SJSA1 (cell line): Measurements from ENCODE around the gene SDK2. TPM values are rescaled to one million over a fixed set of nuclear protein-coding genes. Genes with fewer than 3 reads are reported as not detected.

ENCODE experiments used
- DNase-seq, 2 experiments: peaks; one replicate each; pipeline ENCODE4 v3.0.0-alpha.2; 2015 to 2020; ENCODE audit warnings: low spot score in 2 of 2, low read depth in 1 of 2
- H3K27ac ChIP-seq: fragments of 250-450 bp; sonication (Bioruptor Pico); 2 replicates; pipeline ENCODE4 v1.5.1; 2020; ENCODE audit warnings: mild to moderate bottlenecking, moderate library complexity
- H3K27me3 ChIP-seq: fragments of 250-450 bp; sonication (Bioruptor Pico); replicated peaks from 2 replicates; pipeline ENCODE4 v1.5.1; 2020; ENCODE audit warnings: mild to moderate bottlenecking, moderate library complexity
- H3K36me3 ChIP-seq: fragments of 250-450 bp; sonication (Bioruptor Pico); 2 replicates; pipeline ENCODE4 v1.5.1; 2020; ENCODE audit warnings: mild to moderate bottlenecking
- H3K4me1 ChIP-seq: fragments of 250-450 bp; sonication (Bioruptor Pico); replicated peaks from 2 replicates; pipeline ENCODE4 v1.6.1; 2021; ENCODE audit warnings: mild to moderate bottlenecking
- H3K4me3 ChIP-seq: fragments of 250-450 bp; sonication (Bioruptor Pico); 2 replicates; pipeline ENCODE4 v1.5.1; 2020; ENCODE audit warnings: mild to moderate bottlenecking
- H3K9me3 ChIP-seq: fragments of 250-450 bp; sonication (Bioruptor Pico); replicated peaks from 2 replicates; pipeline ENCODE4 v1.5.1; 2020; ENCODE audit warnings: mild to moderate bottlenecking
- total RNA-seq: library from RNA; depleted of rRNA; stranded (reverse); fragments of >200 nt; shearing (Covaris generic); gene quantifications from 2 replicates; pipeline ENCODE4 v1.2.3, GENCODE V29; 2014

Gene SDK2
- total RNA-seq, 1 experiment from 2014 or later, result 0.05 TPM

- DNase-seq, result no peak
- Histone ChIP-seq H3K4me1 (no peaks in the 10 kb centered on the region), H3K9me3 (0 out of 2 replicates have a peak, but pooled peaks cover 5% of the 10 kb centered on the region), H3K36me3 (no peaks in the 10 kb centered on the region), H3K4me3 (no peak overlapping the region), H3K27ac (no peak overlapping the region), H3K27me3 (peaks cover 61% of the 10 kb centered on the region)
Measured at GRCh38 chr17:73605444-73605843, 38.8 kb downstream of the SDK2 start.

- no peak overlapping the region for H3K27ac ChIP-seq
- 0 out of 2 replicates have a peak, but pooled peaks cover 5% of the 10 kb centered on the region for H3K9me3 ChIP-seq
- peaks cover 70% of the 10 kb centered on the region for H3K27me3 ChIP-seq
Measured at GRCh38 chr17:73604476-73604875, 39.8 kb downstream of the SDK2 start.

GRCh38 chr17:73603971-73604370 lies 40.3 kb downstream of the SDK2 start:
- Histone ChIP-seq H3K9me3 (0 out of 2 replicates have a peak, but pooled peaks cover 5% of the 10 kb centered on the region), H3K27ac (no peak overlapping the region), H3K4me1 (no peaks in the 10 kb centered on the region), H3K36me3 (no peaks in the 10 kb centered on the region), H3K4me3 (no peak overlapping the region), H3K27me3 (peaks cover 70% of the 10 kb centered on the region)
- DNase-seq, result no peak

More at GRCh38 chr17:73604476-73604875, 39.8 kb downstream of the SDK2 start:
- H3K36me3 ChIP-seq, result no peaks in the 10 kb centered on the region
- no peaks in the 10 kb centered on the region for H3K4me1 ChIP-seq
- no peak overlapping the region for H3K4me3 ChIP-seq
- DNase-seq, result no peak

GRCh38 chr17:73600103-73600871 lies 44.0 kb downstream of the SDK2 start:
- peaks cover 71% of the 10 kb centered on the region for H3K27me3 ChIP-seq
- H3K4me1 ChIP-seq, result no peaks in the 10 kb centered on the region
- DNase-seq, result no peak
- 0 out of 2 replicates have a peak, but pooled peaks cover 5% of the 10 kb centered on the region for H3K9me3 ChIP-seq
- H3K4me3 ChIP-seq, result no peak overlapping the region
- no peak overlapping the region for H3K27ac ChIP-seq
- H3K36me3 ChIP-seq, result no peaks in the 10 kb centered on the region

- peaks cover 71% of the 10 kb centered on the region for H3K27me3 ChIP-seq
Measured at GRCh38 chr17:73599599-73599998, 44.6 kb downstream of the SDK2 start.

GRCh38 chr17:73598212-73598611 lies 46.0 kb downstream of the SDK2 start:
- Histone ChIP-seq H3K4me1 (no peaks in the 10 kb centered on the region), H3K4me3 (no peak overlapping the region), H3K36me3 (no peaks in the 10 kb centered on the region), H3K9me3 (no peaks in the 10 kb centered on the region), H3K27ac (no peak overlapping the region), H3K27me3 (peaks cover 67% of the 10 kb centered on the region)
- DNase-seq, result no peak

More at GRCh38 chr17:73599599-73599998, 44.6 kb downstream of the SDK2 start:
- no peaks in the 10 kb centered on the region for H3K4me1 ChIP-seq
- H3K9me3 ChIP-seq, result 0 out of 2 replicates have a peak, but pooled peaks cover 3% of the 10 kb centered on the region
- H3K27ac ChIP-seq, result no peak overlapping the region
- H3K36me3 ChIP-seq, result no peaks in the 10 kb centered on the region
- DNase-seq, result no peak
- H3K4me3 ChIP-seq, result no peak overlapping the region

GRCh38 chr17:73595931-73596330 lies 48.3 kb downstream of the SDK2 start:
- peaks cover 51% of the 10 kb centered on the region for H3K27me3 ChIP-seq
- H3K27ac ChIP-seq, result no peak overlapping the region
- H3K4me3 ChIP-seq, result no peak overlapping the region
- no peaks in the 10 kb centered on the region for H3K36me3 ChIP-seq
- no peaks in the 10 kb centered on the region for H3K9me3 ChIP-seq
- no peak for DNase-seq
- no peaks in the 10 kb centered on the region for H3K4me1 ChIP-seq

GRCh38 chr17:73595479-73595878 lies 48.8 kb downstream of the SDK2 start:
- Histone ChIP-seq H3K4me3 (no peak overlapping the region), H3K4me1 (no peaks in the 10 kb centered on the region), H3K36me3 (no peaks in the 10 kb centered on the region), H3K9me3 (no peaks in the 10 kb centered on the region), H3K27ac (no peak overlapping the region), H3K27me3 (peaks cover 46% of the 10 kb centered on the region)
- DNase-seq, result no peak

GRCh38 chr17:73595068-73595467 lies 49.2 kb downstream of the SDK2 start:
- no peak overlapping the region for H3K4me3 ChIP-seq
- no peak overlapping the region for H3K27ac ChIP-seq
- peaks cover 42% of the 10 kb centered on the region for H3K27me3 ChIP-seq
- no peaks in the 10 kb centered on the region for H3K9me3 ChIP-seq
- no peaks in the 10 kb centered on the region for H3K4me1 ChIP-seq
- H3K36me3 ChIP-seq, result no peaks in the 10 kb centered on the region
- DNase-seq, result no peak

- peaks cover 40% of the 10 kb centered on the region for H3K27me3 ChIP-seq
- H3K36me3 ChIP-seq, result no peaks in the 10 kb centered on the region
- no peak overlapping the region for H3K4me3 ChIP-seq
- no peak for DNase-seq
- H3K9me3 ChIP-seq, result no peaks in the 10 kb centered on the region
- H3K27ac ChIP-seq, result no peak overlapping the region
- H3K4me1 ChIP-seq, result no peaks in the 10 kb centered on the region
Measured at GRCh38 chr17:73594598-73594997, 49.6 kb downstream of the SDK2 start.

- Histone ChIP-seq H3K36me3 (no peaks in the 10 kb centered on the region), H3K9me3 (no peaks in the 10 kb centered on the region), H3K4me1 (no peaks in the 10 kb centered on the region), H3K27me3 (peaks cover 38% of the 10 kb centered on the region), H3K4me3 (no peak overlapping the region), H3K27ac (no peak overlapping the region)
- no peak for DNase-seq
Measured at GRCh38 chr17:73594025-73594424, 50.2 kb downstream of the SDK2 start.

GRCh38 chr17:73593249-73593965 lies 50.8 kb downstream of the SDK2 start:
- Histone ChIP-seq H3K27me3 (peaks cover 32% of the 10 kb centered on the region), H3K4me3 (no peak overlapping the region), H3K4me1 (no peaks in the 10 kb centered on the region), H3K9me3 (no peaks in the 10 kb centered on the region), H3K27ac (no peak overlapping the region), H3K36me3 (no peaks in the 10 kb centered on the region)
- no peak for DNase-seq

GRCh38 chr17:73592501-73592961 lies 51.7 kb downstream of the SDK2 start:
- no peaks in the 10 kb centered on the region for H3K9me3 ChIP-seq
- H3K36me3 ChIP-seq, result no peaks in the 10 kb centered on the region
- H3K27ac ChIP-seq, result no peak overlapping the region
- H3K4me3 ChIP-seq, result no peak overlapping the region
- no peaks in the 10 kb centered on the region for H3K4me1 ChIP-seq
- DNase-seq, result no peak
- peaks cover 29% of the 10 kb centered on the region for H3K27me3 ChIP-seq

- Histone ChIP-seq H3K36me3 (no peaks in the 10 kb centered on the region), H3K27ac (no peak overlapping the region), H3K4me3 (no peak overlapping the region), H3K9me3 (no peaks in the 10 kb centered on the region), H3K4me1 (no peaks in the 10 kb centered on the region), H3K27me3 (peaks cover 31% of the 10 kb centered on the region)
- no peak for DNase-seq
Measured at GRCh38 chr17:73592079-73592415, 52.2 kb downstream of the SDK2 start.
